NK-92 (cell line): ENCODE measurements around the gene CHAF1A.

Experiments
- DNase-seq: peaks from one replicate; lab custom pipeline; 2025; ENCODE audit not compliant: unreplicated experiment; lab: John Stamatoyannopoulos, UW

CHAF1A gene

DNA sequence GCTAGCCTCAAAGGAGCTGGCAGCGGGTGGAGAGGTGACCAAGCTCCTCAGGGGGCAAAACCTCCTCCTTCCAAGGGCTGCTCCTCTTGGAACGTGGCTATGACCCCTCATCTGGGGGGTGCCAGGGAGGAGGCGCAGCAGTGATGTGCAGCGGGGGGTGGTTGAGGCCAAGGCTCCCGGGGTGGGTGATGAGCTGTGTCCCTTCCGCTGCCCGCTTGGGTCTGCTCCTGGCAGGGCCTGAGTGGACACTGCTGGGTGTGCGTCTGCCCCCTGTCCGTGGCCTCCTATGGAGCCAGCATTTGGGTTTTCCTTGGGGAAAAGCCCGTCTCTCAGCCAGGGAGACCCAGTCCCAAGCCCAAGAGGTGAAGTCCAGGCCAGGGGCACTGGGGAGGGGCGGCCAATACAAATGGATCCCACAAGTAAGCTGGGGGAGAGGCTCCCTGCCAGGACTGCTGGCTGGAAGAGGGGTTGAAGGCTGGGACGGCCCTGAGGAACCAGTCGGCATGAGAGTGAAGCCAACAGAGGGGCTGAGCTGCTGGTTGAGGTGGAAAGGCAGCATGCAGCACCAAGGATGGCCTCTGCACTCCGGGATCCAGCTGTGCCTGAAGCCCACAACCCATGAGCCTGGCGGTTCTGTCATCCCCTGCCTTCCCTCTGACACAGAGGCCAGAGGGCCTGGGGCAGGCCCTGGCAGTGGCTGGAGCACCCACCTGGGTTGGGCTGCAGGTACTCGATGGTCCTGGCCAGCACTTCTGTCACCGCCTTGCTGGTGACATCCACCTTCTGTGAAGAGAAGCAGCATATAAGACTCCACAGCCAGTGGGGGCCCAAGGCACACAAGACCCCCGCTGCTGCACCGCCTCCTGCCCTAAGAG lies 36.4 kb upstream of the CHAF1A start:
- DNase-seq = no peak

DNA sequence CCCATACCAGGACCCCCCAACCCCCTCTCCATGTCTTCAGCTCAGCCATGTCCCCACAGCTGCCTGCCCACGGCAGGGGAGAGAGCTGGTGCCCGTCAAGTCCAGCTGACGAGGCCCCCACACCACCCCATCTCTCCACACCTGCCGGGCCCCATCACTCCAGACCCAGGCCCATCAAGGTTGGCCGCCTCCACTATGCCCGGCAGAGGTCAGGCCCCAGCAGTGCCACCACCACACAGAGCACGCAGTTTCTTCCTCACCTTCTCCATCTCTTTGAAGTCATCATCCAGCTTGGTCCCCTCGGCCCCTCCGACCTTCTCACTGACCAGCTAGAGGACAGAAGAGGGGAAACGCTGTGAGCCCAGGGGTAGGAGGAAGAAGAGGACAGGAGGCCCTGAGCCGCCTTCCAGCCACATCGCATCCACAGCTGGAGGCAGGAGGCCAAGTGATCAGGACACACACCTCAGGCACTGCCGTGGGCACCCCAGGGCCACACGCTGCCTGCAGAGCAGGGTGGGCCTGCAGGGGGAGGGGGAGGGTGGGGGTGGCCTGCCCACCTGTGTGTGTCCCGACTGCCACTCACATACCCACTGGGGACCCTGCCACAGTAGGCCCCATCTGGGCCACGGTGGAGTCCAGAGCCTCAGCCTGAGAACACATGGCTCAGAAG lies 35.6 kb upstream of the CHAF1A start:
- DNase-seq = no peak

GRCh38 chr19:4367336-4367723 lies 35.1 kb upstream of the CHAF1A start:
- DNase-seq = no peak

GRCh38 chr19:4367781-4368127 lies 34.7 kb upstream of the CHAF1A start:
- DNase-seq = no peak

- DNase-seq = no peak
These were observed 34.2 kb upstream of the CHAF1A start for GRCh38 chr19:4368128-4368820.

GRCh38 chr19:4369109-4369887 lies 33.1 kb upstream of the CHAF1A start:
- DNase-seq = no peak

DNA sequence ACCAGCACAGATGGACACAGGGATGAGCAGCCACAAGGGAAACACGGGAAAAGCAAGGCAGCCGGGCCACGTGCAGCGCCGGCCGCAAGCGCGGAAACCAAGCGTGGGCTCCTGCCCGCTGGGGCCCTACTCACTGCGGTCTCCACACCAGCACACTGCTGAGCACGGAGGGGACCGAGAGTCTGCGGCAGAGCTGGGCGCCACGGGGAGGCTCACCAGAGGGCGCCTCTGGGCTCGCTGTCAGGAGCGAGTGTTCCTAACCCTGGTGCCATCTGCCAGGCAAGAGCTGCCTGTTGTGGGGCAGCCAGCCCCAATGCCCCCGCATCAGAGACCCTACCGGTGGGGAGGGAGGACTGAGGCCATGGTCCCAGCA lies 32.6 kb upstream of the CHAF1A start:
- DNase-seq = no peak

DNA sequence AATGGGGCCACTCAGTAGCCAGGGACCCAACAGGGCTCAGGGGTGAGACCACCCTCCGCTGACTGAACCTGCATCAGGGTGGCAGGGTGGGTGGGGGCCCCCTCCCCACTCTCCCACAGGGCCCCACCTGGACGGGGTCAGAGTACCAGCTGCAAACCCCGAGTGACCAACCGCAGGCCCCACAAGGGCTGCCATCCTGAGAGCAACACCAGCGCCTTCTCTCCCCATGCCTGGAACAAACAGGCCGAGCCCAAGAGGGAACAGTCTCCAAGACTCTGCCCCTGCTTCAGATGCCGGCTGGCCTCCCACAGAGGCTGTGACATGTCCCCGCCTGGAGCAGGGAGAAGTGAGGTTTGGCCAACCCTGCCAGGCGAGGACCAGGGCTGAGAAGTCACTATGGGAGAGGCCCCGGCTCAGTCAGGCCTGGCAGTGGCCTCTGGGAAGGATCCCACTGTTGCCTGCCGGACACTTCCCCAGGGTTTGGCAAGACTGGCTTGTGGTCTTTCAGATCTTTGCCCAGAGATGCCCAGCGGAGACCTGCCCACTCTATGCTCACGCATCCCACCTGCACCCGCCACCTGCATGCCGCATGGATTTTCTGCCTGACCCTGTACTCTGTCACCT lies 31.9 kb upstream of the CHAF1A start:
- no peak for DNase-seq

- DNase-seq = no peak
These were observed 30.9 kb upstream of the CHAF1A start for GRCh38 chr19:4371247-4372164.

DNA sequence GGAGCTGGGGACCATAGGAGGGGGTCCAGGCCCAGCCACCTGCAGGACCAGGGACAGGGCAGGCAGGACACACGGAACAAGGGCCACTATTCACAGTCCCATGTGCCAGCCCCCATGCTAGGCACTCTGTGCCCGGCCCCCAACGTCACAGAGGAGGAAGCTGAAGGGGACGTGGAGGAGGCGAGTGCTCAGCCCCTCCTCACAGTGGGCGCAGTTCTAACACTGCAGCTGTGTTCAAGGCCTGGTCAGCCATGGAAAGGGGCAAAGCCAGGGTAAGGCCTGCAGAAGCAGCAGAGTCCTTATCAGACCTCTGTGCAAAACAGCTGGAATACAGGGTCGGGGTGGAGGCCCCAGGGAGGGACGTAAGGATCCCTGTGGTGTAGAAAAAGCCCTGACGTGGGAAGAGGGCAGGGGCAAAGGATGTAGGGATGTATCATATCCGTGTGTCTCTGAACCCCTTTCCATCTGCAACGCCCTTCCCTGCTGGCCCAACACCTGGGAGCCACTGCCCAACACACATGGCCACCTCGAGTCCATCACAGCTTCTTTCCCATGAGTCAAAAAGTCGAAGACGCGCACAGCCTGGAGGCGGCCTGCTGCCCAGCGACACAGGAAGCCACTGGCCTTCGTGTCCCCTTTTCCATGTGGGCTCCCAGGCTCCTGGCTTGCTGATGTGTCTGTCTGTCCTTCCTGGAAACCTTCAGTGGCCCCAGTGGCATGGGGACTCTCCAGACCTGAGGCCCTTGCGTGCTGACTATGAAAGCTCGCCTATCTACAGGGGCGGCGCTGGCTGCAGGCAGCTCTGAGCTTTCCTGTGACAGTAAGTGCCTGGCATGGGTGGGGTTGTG lies 30.1 kb upstream of the CHAF1A start:
- no peak for DNase-seq

- DNase-seq = no peak
These were observed 29.4 kb upstream of the CHAF1A start for GRCh38 chr19:4373013-4373367.

DNA sequence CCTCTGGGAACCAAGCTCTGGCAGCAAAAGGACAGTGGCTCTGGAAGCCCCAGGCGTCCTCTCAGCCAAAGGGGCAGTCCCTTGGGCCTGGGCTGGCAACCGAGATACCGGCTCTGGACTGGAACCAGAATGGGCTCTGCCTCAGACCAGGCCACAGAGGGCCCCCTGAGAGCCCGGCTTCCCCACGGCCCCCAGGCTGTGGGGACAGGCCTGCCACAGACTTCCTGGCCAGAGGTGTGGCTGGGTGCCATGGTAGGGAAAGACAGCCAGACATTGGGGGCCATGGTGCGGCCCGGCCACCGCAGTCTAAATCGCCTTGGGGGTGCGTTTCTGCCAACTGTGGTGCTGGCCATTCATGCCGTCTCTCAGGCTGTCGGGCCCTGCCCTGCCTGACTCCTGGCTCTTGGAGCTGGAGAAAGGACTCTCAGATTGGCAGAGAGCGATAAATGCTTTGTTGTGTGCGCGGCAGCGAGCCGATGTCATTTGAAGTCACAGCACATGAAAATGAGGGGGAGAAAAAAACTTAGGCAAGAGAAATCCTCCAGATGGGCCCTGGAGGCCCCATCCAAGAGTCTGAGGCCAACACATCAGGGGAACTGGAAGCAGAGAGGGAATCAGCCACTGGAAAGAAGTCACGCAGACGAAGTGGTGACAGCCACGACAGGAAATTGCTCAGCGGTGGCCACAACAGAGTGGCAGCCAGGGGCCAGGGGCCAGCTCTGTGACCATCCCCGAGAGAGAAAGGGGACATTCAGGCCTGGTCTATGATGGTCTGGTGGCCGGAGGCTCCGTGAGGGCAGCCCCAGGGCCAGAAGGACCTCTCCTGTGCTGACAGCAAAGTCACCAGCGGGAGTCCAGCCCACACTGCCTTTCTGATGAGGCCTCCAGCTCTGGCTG lies 28.6 kb upstream of the CHAF1A start:
- no peak for DNase-seq

DNA sequence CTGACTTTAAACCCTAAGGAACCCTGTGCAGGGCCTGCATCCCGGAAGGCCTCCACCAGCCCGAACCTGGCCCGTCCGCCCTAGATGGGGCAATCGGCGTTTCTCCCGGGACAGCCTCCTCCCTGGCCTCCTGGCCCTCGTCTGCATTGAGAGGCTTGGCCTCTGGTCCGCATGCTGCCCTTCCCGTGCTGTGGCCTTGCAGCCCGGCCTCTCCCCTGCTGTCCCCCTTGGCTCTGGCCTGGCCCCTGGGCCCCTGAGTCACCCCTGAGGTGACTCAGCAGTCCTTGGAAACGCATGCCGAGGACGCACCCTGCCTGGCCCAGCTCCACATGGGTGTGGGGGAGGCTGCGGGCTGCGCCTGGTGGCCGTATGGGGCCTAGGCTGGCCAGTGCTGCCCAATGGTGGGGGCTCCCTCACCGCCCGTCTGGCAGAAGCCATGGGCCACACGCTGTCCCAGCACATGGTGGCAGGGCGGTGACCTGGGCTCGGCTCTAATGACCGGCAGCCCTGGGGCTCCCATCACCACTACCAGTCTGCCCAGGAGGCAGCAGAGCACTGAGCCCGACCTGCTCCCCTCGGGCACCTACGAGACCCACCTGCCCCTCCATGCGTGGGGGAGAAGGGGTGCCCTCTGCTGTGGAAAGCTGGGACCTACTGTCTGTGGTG lies 27.8 kb upstream of the CHAF1A start:
- DNase-seq = no peak

- DNase-seq = no peak
These were observed 27.0 kb upstream of the CHAF1A start for GRCh38 chr19:4375164-4376027.

DNA sequence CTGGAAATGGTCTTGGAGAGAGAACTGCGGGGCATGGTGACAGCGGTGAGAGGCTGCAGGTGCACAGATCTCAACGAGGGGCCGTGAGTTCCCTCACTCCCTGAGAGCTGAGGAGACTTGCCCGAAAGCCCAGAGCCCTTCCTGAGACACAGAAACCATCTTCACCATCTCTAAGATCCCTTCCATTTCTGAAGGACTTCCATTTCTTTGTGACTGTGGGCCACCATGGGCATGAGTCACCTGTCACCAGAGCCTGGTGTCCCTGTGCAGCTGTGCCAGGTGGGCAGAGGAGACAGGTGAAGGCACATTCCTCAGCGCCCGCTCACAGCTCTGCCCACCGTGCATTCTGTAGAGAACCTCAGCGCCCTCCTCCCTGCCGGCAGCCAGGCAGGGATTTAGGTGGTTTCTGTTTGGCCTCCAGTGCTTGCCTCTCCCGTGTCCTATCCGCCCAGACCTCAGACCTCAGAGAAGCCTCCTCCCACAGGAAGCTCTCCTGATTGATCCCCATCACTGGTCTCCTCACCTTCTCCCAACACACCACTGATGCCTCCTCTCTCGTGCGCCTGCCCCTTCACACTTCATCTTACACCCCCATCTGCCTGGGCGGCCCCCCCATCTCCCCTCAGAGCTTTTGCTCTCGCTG lies 26.3 kb upstream of the CHAF1A start:
- DNase-seq = no peak

DNA sequence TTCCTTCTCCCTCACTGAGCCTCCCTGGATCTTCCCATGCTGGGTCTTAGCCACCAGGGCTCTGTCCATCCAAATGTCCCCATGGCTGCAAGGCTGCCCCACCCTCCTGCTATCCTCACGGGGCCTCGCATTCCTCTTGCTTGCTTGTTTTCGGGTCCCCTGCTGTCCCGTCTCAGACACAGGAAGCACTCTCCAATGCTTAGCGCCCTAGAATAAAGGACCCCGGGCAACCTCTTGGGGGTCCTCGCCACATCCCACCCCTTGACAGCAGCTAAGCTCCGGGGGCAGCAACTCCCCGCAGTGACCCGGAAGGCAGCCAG lies 25.8 kb upstream of the CHAF1A start:
- DNase-seq = no peak
